ENCODE data around the gene PLEKHG7.

DNA sequence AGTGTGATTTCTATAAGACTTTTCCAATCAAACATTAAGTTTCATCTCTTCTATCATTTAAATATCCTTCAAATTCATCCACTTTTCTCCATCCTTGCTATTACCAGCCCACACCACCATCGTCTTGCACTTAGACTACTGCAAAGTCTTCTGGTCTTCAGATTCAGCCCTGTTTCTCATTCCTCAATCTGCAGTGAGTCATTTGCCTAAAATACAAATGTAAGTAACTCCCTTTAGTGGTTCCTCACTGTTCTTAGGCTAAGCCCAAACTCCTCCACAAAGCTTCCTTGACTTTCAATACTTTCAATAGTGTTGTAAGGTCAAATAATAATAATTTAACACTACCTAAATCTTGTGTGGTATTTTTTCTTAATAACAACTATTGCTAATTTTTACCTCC lies 83.3 kb downstream of the PLEKHG7 start:
- TF ChIP-seq, protein P1, sequence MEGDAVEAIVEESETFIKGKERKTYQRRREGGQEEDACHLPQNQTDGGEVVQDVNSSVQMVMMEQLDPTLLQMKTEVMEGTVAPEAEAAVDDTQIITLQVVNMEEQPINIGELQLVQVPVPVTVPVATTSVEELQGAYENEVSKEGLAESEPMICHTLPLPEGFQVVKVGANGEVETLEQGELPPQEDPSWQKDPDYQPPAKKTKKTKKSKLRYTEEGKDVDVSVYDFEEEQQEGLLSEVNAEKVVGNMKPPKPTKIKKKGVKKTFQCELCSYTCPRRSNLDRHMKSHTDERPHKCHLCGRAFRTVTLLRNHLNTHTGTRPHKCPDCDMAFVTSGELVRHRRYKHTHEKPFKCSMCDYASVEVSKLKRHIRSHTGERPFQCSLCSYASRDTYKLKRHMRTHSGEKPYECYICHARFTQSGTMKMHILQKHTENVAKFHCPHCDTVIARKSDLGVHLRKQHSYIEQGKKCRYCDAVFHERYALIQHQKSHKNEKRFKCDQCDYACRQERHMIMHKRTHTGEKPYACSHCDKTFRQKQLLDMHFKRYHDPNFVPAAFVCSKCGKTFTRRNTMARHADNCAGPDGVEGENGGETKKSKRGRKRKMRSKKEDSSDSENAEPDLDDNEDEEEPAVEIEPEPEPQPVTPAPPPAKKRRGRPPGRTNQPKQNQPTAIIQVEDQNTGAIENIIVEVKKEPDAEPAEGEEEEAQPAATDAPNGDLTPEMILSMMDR (IDR thresholded peaks at IDR 0.05) = no peak
- no peak for TF ChIP-seq EP300 (IDR thresholded peaks at IDR 0.05)
- no peak for TF ChIP-seq POLR2A (IDR thresholded peaks at IDR 0.05)
